Stomach (tissue), 9 donors: ENCODE data around the gene GALNT13. TPM values are rescaled to one million over a fixed set of nuclear protein-coding genes. Genes with fewer than 3 reads are reported as not detected.

Source experiments
- DNase-seq, 2 donors: peaks; one replicate each; pipeline versions ENCODE4 v3.0.0 to v3.0.0-alpha.2; 2013 to 2019
- H3K27ac ChIP-seq, 5 donors: fragments of 200-600 bp in 4 of 5; sonication (generic) in 4 of 5; one replicate each; pipeline ENCODE4 v1.5.1; 2013 to 2019; ENCODE audit warnings: mild to moderate bottlenecking in 1 of 5, moderate library complexity in 1 of 5
- H3K27me3 ChIP-seq, 3 donors: fragments of 200-600 bp; sonication (generic); one replicate each; pipeline ENCODE4 v1.5.1; 2017 to 2019; ENCODE audit warnings: mixed run types in 1 of 3
- H3K36me3 ChIP-seq, 4 donors: fragments of 200-600 bp; sonication (generic); 1 replicate in 3 of 4; 2 replicates in 1 of 4; pipeline ENCODE4 v1.5.1; 2016 to 2019
- H3K4me1 ChIP-seq, 4 donors: fragments of 200-600 bp; sonication (generic); one replicate each; pipeline ENCODE4 v1.5.1; 2016 to 2019
- H3K4me3 ChIP-seq, 4 donors: fragments of 200-600 bp; sonication (generic) in 3 of 4; one replicate each; pipeline ENCODE4 v1.5.1; 2016 to 2019; ENCODE audit warnings: mild to moderate bottlenecking in 1 of 4
- H3K9me3 ChIP-seq, 4 donors: fragments of 200-600 bp; sonication (generic); one replicate each; pipeline ENCODE4 v1.5.1; 2016 to 2019
- CTCF ChIP-seq, 7 experiments: fragments of 450-650 bp in 4 of 7; fragments of 200-600 bp in 3 of 7; sonication (generic) in 3 of 7; IDR thresholded peaks; one replicate each; pipeline ENCODE4 v1.5.1; 2016 to 2019; ENCODE audit warnings: antibody characterized with exemption in 7 of 7, control low read depth in 2 of 7, mild to moderate bottlenecking in 1 of 7
- EP300 ChIP-seq: sonication (generic); formaldehyde crosslinking; IDR thresholded peaks from one replicate; pipeline ENCODE4 v1.6.1; 2017; ENCODE audit warnings: antibody characterized with exemption
- POLR2A ChIP-seq, 4 donors: fragments of 450-650 bp; IDR thresholded peaks; one replicate each; pipeline ENCODE4 v1.6.1; 2016; ENCODE audit warnings: antibody characterized with exemption in 4 of 4, control low read depth in 2 of 4, mild to moderate bottlenecking in 1 of 4, moderate library complexity in 1 of 4
- POLR2AphosphoS5 ChIP-seq, 3 donors: sonication (generic); formaldehyde crosslinking; IDR thresholded peaks; one replicate each; pipeline ENCODE4 v1.6.1; 2016; ENCODE audit warnings: antibody characterized with exemption in 3 of 3
- WGBS, 5 donors: extraction: QIAGEN DNeasy Blood & Tissue Kit in 3 of 5; methylation state at CpG; one replicate each; pipeline versions ENCODE4 v1.1.5 to v1.1.7; 2013 to 2018; 5-methylcytosine and 5-hydroxymethylcytosine counted together
- intact Hi-C: fragments of 100-400 bp; cut with DNase I; formaldehyde crosslinking; loops from one replicate; pipeline ENCODE4 v1.15.1; 2023; ENCODE audit warnings: low total_unique reads
- polyA plus RNA-seq, 3 donors: library from polyadenylated mRNA; stranded (reverse); fragments of 200-250 nt; gene quantifications; one replicate each; pipeline ENCODE4 v1.2.3, GENCODE V29; 2013
- total RNA-seq, 5 donors: library from RNA; depleted of rRNA; stranded (reverse); fragments of >200 nt; gene quantifications; one replicate each; pipeline versions ENCODE4 v1.1.0 to v1.2.3, GENCODE V29; 2014 to 2016
- donor health status: healthy with polysubstance abuse.
- donor health status: Bipolar disorder and iron deficiency.
- donor health status: healthy.

The GALNT13 gene
- total and polyA plus RNA-seq, 8 donors, result 0.15 to 6.2 (median 0.72) TPM; not detected in 3

DNA sequence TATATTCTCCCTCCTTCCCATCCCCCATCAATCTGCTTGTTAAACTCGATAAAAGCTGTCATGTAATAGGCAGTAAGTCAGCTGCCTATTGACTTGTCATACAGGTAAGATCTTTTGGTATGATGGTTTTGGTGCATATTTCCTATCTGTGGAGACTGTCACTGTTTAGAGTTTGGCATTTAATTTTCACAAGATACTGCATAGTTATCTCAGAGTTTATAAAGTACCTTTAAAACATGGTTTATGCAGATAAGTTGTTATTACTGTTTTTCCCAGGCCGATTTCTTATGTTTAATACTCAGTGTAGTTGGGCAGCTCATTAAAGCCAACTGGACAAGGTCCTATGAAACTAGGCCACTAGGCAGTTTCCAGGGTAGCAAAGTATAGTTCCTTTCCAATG is 222.1 kb downstream of the GALNT13 start:
- Histone ChIP-seq H3K4me1 (no peaks in the 10 kb centered on the region), H3K9me3 (no peaks in the 10 kb centered on the region), H3K27me3 (no peaks in the 10 kb centered on the region), H3K4me3 (no peak overlapping the region), H3K27ac (no peak overlapping the region), H3K36me3 (no peaks in the 10 kb centered on the region)
- 56 to 83% (median 77%) methylated on average over 2 of the region's 2 CpGs for WGBS, 5 donors
- DNase-seq, result no peak
- intact Hi-C loops, result no loop called here
- TF ChIP-seq POLR2A (IDR thresholded peaks at IDR 0.05) (no peak), EP300 (no peak), POLR2AphosphoS5 (IDR thresholded peaks at IDR 0.05) (no peak), CTCF (IDR thresholded peaks at IDR 0.05) (no peak)

DNA sequence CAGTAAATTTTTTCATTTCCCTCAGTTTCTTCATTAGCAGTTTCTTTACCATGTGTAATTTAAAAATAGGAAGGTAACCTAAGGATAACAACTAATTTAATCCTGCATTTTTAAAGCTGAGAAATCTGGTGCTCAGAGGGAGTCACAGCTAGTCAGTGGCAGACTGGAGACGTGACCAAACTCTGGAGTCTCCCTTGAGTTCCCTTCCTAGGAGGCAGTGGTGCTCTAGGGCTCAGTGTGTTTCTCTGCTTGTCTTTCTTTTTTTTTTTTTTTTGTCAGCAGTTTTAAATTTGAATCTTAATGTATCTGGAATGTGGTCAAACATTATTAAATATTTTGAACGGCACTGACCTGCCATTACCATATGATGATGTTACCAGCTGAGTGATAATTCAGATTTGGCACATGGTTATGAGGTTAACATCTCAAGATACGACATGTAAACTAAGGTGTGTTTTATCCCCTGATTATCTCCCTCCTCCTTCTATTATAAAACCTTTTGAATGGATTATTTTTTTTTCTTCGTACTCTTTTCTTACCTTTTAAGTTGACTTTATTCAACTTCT is 226.2 kb downstream of the GALNT13 start:
- 65 to 74% (median 66%) methylated on average over 4 of the region's 4 CpGs for WGBS, 5 donors

DNA sequence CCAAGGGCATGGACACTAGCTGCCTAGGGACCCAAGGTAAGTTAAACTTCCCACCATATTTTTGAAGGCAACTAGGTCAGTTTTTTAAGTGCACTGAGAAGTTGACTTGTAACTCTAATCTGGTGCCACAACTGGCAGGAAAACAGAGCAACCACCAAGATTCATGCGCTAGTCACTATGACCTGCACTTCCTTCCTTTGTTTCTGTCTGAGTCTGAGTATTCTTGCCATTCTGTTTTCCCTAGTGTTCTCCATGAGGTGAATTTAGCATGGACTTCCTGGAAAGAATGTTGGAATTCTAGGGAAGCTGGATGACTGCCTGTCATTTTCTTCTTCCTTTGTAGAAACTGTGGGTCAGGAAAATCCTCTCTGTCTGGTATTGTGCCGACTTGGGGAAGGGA is 249.0 kb downstream of the GALNT13 start:
- TF ChIP-seq POLR2AphosphoS5 (IDR thresholded peaks at IDR 0.05), result no peak
- no peak for TF ChIP-seq EP300
- TF ChIP-seq POLR2A (IDR thresholded peaks at IDR 0.05), result no peak
- TF ChIP-seq CTCF (IDR thresholded peaks at IDR 0.05), result no peak
- no peak for DNase-seq
- H3K4me1 ChIP-seq, result no peaks in the 10 kb centered on the region
- H3K36me3 ChIP-seq, result no peaks in the 10 kb centered on the region
- WGBS, 5 donors, result 60 to 78% (median 70%) methylated on average over 2 of the region's 2 CpGs
- intact Hi-C loops, result no loop called here
- H3K9me3 ChIP-seq, result peaks cover 0 to 29% (median 15%) of the 10 kb centered on the region in 4 donors
- H3K27me3 ChIP-seq, result no peaks in the 10 kb centered on the region
- no peak overlapping the region for H3K4me3 ChIP-seq
- no peak overlapping the region for H3K27ac ChIP-seq

More for the DNA sequence above, 226.2 kb downstream of the GALNT13 start:
- DNase-seq, result no peak
- TF ChIP-seq POLR2A (IDR thresholded peaks at IDR 0.05), result no peak
- no peak for TF ChIP-seq CTCF (IDR thresholded peaks at IDR 0.05)
- TF ChIP-seq POLR2AphosphoS5 (IDR thresholded peaks at IDR 0.05), result no peak
- no peak for TF ChIP-seq EP300
- Histone ChIP-seq H3K4me3 (no peak overlapping the region), H3K27ac (no peak overlapping the region), H3K27me3 (no peaks in the 10 kb centered on the region), H3K9me3 (peaks cover 0 to 8% (median 0%) of the 10 kb centered on the region in 4 donors), H3K36me3 (no peaks in the 10 kb centered on the region), H3K4me1 (no peaks in the 10 kb centered on the region)
- intact Hi-C loops, result no loop called here

- no peak for DNase-seq
- Histone ChIP-seq H3K27me3 (no peaks in the 10 kb centered on the region), H3K9me3 (peaks cover 0 to 12% (median 1%) of the 10 kb centered on the region in 4 donors), H3K4me3 (no peak overlapping the region), H3K4me1 (no peaks in the 10 kb centered on the region), H3K36me3 (no peaks in the 10 kb centered on the region), H3K27ac (no peak overlapping the region)
- no peak for TF ChIP-seq CTCF (IDR thresholded peaks at IDR 0.05)
- TF ChIP-seq EP300, result no peak
- no peak for TF ChIP-seq POLR2A (IDR thresholded peaks at IDR 0.05)
- TF ChIP-seq POLR2AphosphoS5 (IDR thresholded peaks at IDR 0.05), result no peak
- intact Hi-C loops, result no loop called here
Measured at GRCh38 chr2:154125891-154126290, 254.2 kb downstream of the GALNT13 start.
